OCI-LY1 (cell line): Measurements from ENCODE around the gene DIAPH3.

Experiments used
- H2AFZ ChIP-seq: fragments of 200-600 bp; sonication (generic), shearing (Covaris generic); 2 replicates; pipeline ENCODE4 v1.6.0; 2014; ENCODE audit warnings: antibody characterized with exemption, mild to moderate bottlenecking, low read length
- H3F3A ChIP-seq: fragments of 200-600 bp; sonication (generic), shearing (Covaris generic); 2 replicates; pipeline ENCODE4 v1.6.0; 2014; ENCODE audit warnings: mild to moderate bottlenecking, antibody characterized with exemption, low read length, moderate library complexity; ENCODE audit not compliant: insufficient read depth
- H3K27ac ChIP-seq: fragments of 200-600 bp; sonication (generic); 2 replicates; pipeline ENCODE4 v1.5.1; 2014; ENCODE audit warnings: low read length, mixed run types, mild to moderate bottlenecking, low read depth; ENCODE audit not compliant: poor library complexity, severe bottlenecking
- H3K27me3 ChIP-seq: fragments of 200-600 bp; sonication (generic); 2 replicates; pipeline ENCODE4 v1.6.0; 2014; ENCODE audit warnings: antibody characterized with exemption, mild to moderate bottlenecking, low read length, moderate library complexity; ENCODE audit not compliant: insufficient read depth
- H3K36me3 ChIP-seq: fragments of 200-600 bp; sonication (generic); 2 replicates; pipeline ENCODE4 v1.6.1; 2014; ENCODE audit warnings: mild to moderate bottlenecking, antibody characterized with exemption, low read length, moderate library complexity, mixed read lengths; ENCODE audit not compliant: insufficient read depth
- H3K4me1 ChIP-seq: fragments of 200-600 bp; sonication (generic); 2 replicates; pipeline ENCODE4 v1.5.1; 2014; ENCODE audit warnings: mild to moderate bottlenecking, low read length, moderate library complexity; ENCODE audit not compliant: insufficient read depth, severe bottlenecking
- H3K4me2 ChIP-seq: fragments of 200-600 bp; sonication (generic), shearing (Covaris generic); 2 replicates; pipeline ENCODE4 v1.6.1; 2014; ENCODE audit warnings: low read length
- H3K4me3 ChIP-seq: fragments of 200-600 bp; sonication (generic); 2 replicates; pipeline ENCODE4 v1.5.1; 2014; ENCODE audit warnings: low read length, low read depth, mild to moderate bottlenecking, mixed read lengths; ENCODE audit not compliant: poor library complexity, severe bottlenecking
- H3K79me2 ChIP-seq: fragments of 200-600 bp; shearing (Covaris generic); 2 replicates; pipeline ENCODE4 v1.6.1; 2016; ENCODE audit warnings: mixed run types, low read length, mixed read lengths; ENCODE audit not compliant: insufficient read depth
- H3K9ac ChIP-seq: fragments of 200-600 bp; sonication (generic), shearing (Covaris generic); 2 replicates; pipeline ENCODE4 v1.6.1; 2014; ENCODE audit warnings: mild to moderate bottlenecking, low read length, mixed read lengths
- H3K9me2 ChIP-seq: fragments of 200-600 bp; sonication (generic), shearing (Covaris generic); 2 replicates; pipeline ENCODE4 v1.6.1; 2014; ENCODE audit warnings: low read depth, mild to moderate bottlenecking, low read length, mixed read lengths
- H3K9me3 ChIP-seq: fragments of 200-600 bp; shearing (Covaris generic); 2 replicates; pipeline ENCODE4 v1.6.1; 2014; ENCODE audit warnings: low read length, mixed read lengths
- H4K20me1 ChIP-seq: fragments of 200-600 bp; sonication (generic), shearing (Covaris generic); 2 replicates; pipeline ENCODE4 v1.6.0; 2016; ENCODE audit warnings: mild to moderate bottlenecking, low read length; ENCODE audit not compliant: insufficient read depth
- EZH2 ChIP-seq: fragments of 200-600 bp; sonication (generic), shearing (Covaris generic); IDR thresholded peaks from 2 replicates; pipeline ENCODE4 v1.8.0; 2017; ENCODE audit warnings: borderline replicate concordance, mixed run types, mild to moderate bottlenecking, antibody characterized with exemption, low read length, moderate library complexity, mixed read lengths
- TF ChIP-seq, protein P1 (sequence below): fragments of 200-600 bp; sonication (generic), shearing (Covaris generic); IDR thresholded peaks from 2 replicates; pipeline ENCODE4 v1.5.1; 2017; ENCODE audit warnings: mild to moderate bottlenecking, antibody characterized with exemption, low read length, moderate library complexity, mixed read lengths

Gene DIAPH3

DNA sequence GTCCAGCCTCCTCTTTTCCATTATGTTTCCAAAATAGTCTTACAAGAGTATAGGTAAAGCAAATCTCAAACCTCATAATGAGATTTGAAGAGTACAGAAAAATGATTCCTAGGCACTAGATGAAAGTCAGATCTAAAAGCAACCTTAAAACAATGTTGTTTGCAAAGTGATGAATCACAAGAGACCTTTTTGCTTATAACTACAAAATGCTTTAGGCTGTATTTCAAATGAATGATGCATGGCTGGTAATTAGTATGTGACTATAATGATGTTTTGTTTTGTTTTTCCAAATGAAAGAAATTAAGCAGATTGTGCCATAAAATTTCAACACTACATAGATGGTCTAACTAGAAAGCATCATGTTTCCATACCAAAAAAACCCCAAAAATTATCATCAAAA is 272.7 kb downstream of the DIAPH3 start:
- no peaks in the 10 kb centered on the region for H3K9me3 ChIP-seq
- TF ChIP-seq, protein P1, sequence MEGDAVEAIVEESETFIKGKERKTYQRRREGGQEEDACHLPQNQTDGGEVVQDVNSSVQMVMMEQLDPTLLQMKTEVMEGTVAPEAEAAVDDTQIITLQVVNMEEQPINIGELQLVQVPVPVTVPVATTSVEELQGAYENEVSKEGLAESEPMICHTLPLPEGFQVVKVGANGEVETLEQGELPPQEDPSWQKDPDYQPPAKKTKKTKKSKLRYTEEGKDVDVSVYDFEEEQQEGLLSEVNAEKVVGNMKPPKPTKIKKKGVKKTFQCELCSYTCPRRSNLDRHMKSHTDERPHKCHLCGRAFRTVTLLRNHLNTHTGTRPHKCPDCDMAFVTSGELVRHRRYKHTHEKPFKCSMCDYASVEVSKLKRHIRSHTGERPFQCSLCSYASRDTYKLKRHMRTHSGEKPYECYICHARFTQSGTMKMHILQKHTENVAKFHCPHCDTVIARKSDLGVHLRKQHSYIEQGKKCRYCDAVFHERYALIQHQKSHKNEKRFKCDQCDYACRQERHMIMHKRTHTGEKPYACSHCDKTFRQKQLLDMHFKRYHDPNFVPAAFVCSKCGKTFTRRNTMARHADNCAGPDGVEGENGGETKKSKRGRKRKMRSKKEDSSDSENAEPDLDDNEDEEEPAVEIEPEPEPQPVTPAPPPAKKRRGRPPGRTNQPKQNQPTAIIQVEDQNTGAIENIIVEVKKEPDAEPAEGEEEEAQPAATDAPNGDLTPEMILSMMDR: no peak
- H3K36me3 ChIP-seq: no peaks in the 10 kb centered on the region
- H3K27ac ChIP-seq: no peak overlapping the region
- no peak overlapping the region for H3K4me3 ChIP-seq
- H2AFZ ChIP-seq: no peak overlapping the region
- no peak overlapping the region for H3K4me2 ChIP-seq
- no peaks in the 10 kb centered on the region for H3K79me2 ChIP-seq
- H3K4me1 ChIP-seq: no peaks in the 10 kb centered on the region
- H3K9me2 ChIP-seq: no peaks in the 10 kb centered on the region
- H3F3A ChIP-seq: no peaks in the 10 kb centered on the region
- no peak overlapping the region for H3K9ac ChIP-seq
- H4K20me1 ChIP-seq: no peaks in the 10 kb centered on the region
- no peaks in the 10 kb centered on the region for H3K27me3 ChIP-seq

DNA sequence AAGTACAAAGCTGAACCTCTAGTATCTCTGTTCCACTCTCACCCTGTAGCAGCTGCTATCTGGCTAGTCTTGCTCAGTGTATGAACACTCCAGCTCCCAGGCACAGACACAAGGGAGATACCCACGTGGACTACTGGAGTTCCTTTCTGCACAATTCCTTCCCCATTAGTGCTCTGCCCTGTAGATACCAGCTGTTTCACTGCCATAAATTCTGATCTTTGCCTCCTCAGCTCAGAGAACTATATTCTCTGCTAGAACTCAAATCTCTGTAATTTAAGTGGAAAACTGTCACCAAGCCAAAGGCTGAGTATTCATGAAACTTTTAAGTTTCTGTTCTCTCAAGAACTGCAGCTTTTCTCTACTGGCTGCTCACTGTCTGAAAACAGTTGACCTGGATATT is 273.7 kb downstream of the DIAPH3 start:
- Histone ChIP-seq H3K4me1 (no peaks in the 10 kb centered on the region), H2AFZ (no peak overlapping the region), H3K36me3 (no peaks in the 10 kb centered on the region), H3K4me2 (no peak overlapping the region), H3K27me3 (no peaks in the 10 kb centered on the region), H3F3A (no peaks in the 10 kb centered on the region), H3K9me2 (no peaks in the 10 kb centered on the region), H3K27ac (no peak overlapping the region), H3K9ac (no peak overlapping the region), H3K4me3 (no peak overlapping the region), H4K20me1 (no peaks in the 10 kb centered on the region), H3K79me2 (no peaks in the 10 kb centered on the region), H3K9me3 (no peaks in the 10 kb centered on the region)
- TF ChIP-seq EZH2: no peak
- TF ChIP-seq, protein P1: no peak

DNA sequence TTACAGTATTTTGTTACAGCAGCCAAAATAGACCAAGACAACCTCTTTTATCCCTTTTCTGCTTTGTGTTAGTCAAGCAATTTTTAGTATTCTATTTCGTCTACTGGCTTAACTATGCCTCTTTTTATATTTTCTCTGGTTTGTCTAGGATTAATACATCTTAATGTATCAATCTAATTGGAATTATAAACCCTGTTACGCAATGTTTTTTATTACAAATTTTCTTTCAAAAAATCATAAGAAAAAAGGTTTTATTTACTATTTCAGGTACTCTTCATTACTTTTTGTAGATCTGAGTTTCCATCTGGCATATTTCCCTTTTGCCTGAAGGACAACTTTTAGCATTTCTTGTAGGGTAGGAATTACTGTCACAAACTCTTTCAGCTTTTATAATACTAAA is 275.3 kb downstream of the DIAPH3 start:
- no peaks in the 10 kb centered on the region for H3K27me3 ChIP-seq
- H3K4me1 ChIP-seq: no peaks in the 10 kb centered on the region
- H3K27ac ChIP-seq: no peak overlapping the region
- no peaks in the 10 kb centered on the region for H4K20me1 ChIP-seq
- TF ChIP-seq, protein P1: no peak
- no peak for TF ChIP-seq EZH2
- H3F3A ChIP-seq: no peaks in the 10 kb centered on the region
- H3K9me2 ChIP-seq: no peaks in the 10 kb centered on the region
- H3K79me2 ChIP-seq: no peaks in the 10 kb centered on the region
- no peaks in the 10 kb centered on the region for H3K9me3 ChIP-seq
- no peaks in the 10 kb centered on the region for H3K36me3 ChIP-seq
- H3K9ac ChIP-seq: no peak overlapping the region
- no peak overlapping the region for H3K4me3 ChIP-seq
- no peak overlapping the region for H2AFZ ChIP-seq
- H3K4me2 ChIP-seq: no peak overlapping the region
